Activated CD4-positive, alpha-beta T cell treated with anti-CD3 and anti-CD28 coated beads, Interleukin-2, amount 10 ng/mL, durations not matched to agents 7 days and 5 days (primary cell): ENCODE measurements around the gene PTPN11. TPM values are rescaled to one million over a fixed set of nuclear protein-coding genes. Genes with fewer than 3 reads are reported as not detected.
"Not testable (repeated sequence)": the region's sequence is repeated elsewhere in the genome, so short reads cannot be mapped to it uniquely, and the experiment has no call there.

Experiments used
- CTCF ChIA-PET: fragments of 350-600 bp; sonication (Branson Sonifier 250); formaldehyde crosslinking; loops from one replicate; lab custom pipeline; 2021; ENCODE audit warnings: antibody characterized with exemption; lab: Charles Lee
- POLR2A ChIA-PET: fragments of 350-600 bp; sonication (Branson Sonifier 250); formaldehyde crosslinking; loops from one replicate; lab custom pipeline; 2021; ENCODE audit warnings: antibody characterized with exemption; lab: Charles Lee
- DNase-seq: peaks from one replicate; pipeline ENCODE4 v3.0.0-alpha.2; 2020
- H3K27ac Mint-ChIP-seq: one replicate; pipeline ENCODE4 v1.8.0; 2021; ENCODE audit warnings: mild to moderate bottlenecking, moderate library complexity, mixed read lengths
- H3K27me3 Mint-ChIP-seq: one replicate; pipeline ENCODE4 v1.8.0; 2021; ENCODE audit warnings: mixed read lengths
- H3K36me3 Mint-ChIP-seq: one replicate; pipeline ENCODE4 v1.8.0; 2021; ENCODE audit warnings: low read depth, mixed read lengths
- H3K4me1 Mint-ChIP-seq: one replicate; pipeline ENCODE4 v1.8.0; 2021; ENCODE audit warnings: mixed read lengths
- H3K4me3 Mint-ChIP-seq: one replicate; pipeline ENCODE4 v1.8.0; 2021; ENCODE audit warnings: mild to moderate bottlenecking, moderate library complexity, mixed read lengths
- H3K9me3 Mint-ChIP-seq: one replicate; pipeline ENCODE4 v1.8.0; 2021; ENCODE audit warnings: mixed read lengths
- total RNA-seq, 2 experiments: library from RNA; stranded (reverse); gene quantifications; one replicate each; pipeline ENCODE4 v1.2.3, GENCODE V29; 2021

PTPN11 gene
- total RNA-seq, 2 experiments from 2014 or later: 79.2 to 84.4 TPM

- H3K27me3 Mint-ChIP-seq, H3K27ac Mint-ChIP-seq, H3K4me3 Mint-ChIP-seq, H3K4me1 Mint-ChIP-seq, H3K9me3 Mint-ChIP-seq, H3K36me3 Mint-ChIP-seq, DNase-seq: not testable (repeated sequence)
- ChIA-PET CTCF (interaction anchor here (0.6 to 0.7 kb wide), 3 partner anchors 41 to 153 kb away, joined by 3 to 4 read pairs (median 4); no protein-coding TSS in a partner anchor), POLR2A (interaction anchor here (0.6 kb wide), 1 partner anchor 841 kb away, joined by 3 read pairs; the partner anchor contains the start of gene ATXN2)
These were observed 21.9 kb downstream of the PTPN11 start for GRCh38 chr12:112440653-112441052.

GRCh38 chr12:112443916-112444315 lies 25.2 kb downstream of the PTPN11 start:
- no peak for DNase-seq
- Mint-ChIP-seq H3K36me3 (peaks cover 13% of the 10 kb centered on the region), H3K27me3 (no peaks in the 10 kb centered on the region), H3K9me3 (no peaks in the 10 kb centered on the region), H3K4me3 (no peak overlapping the region), H3K4me1 (peaks cover 21% of the 10 kb centered on the region), H3K27ac (no peak overlapping the region)
- ChIA-PET CTCF (no interaction called here), POLR2A (no interaction called here)

GRCh38 chr12:112446008-112446725 lies 27.4 kb downstream of the PTPN11 start:
- POLR2A ChIA-PET: no interaction called here
- Mint-ChIP-seq H3K4me3 (no peak overlapping the region), H3K4me1 (peaks cover 21% of the 10 kb centered on the region), H3K27me3 (no peaks in the 10 kb centered on the region), H3K36me3 (peaks cover 26% of the 10 kb centered on the region), H3K9me3 (no peaks in the 10 kb centered on the region), H3K27ac (peak overlapping the region; percentile 51)
- no peak for DNase-seq
- CTCF ChIA-PET: interaction anchor here (0.8 kb wide), 1 partner anchor 17 kb away, joined by 3 read pairs; no protein-coding TSS in a partner anchor

- CTCF ChIA-PET: interaction anchor here (0.6 to 0.8 kb wide), 2 partner anchors 16 to 859 kb away, joined by 3 read pairs; no protein-coding TSS in a partner anchor
- no peaks in the 10 kb centered on the region for H3K27me3 Mint-ChIP-seq
- no peaks in the 10 kb centered on the region for H3K9me3 Mint-ChIP-seq
- H3K4me3 Mint-ChIP-seq: no peak overlapping the region
- H3K27ac Mint-ChIP-seq: peak overlapping the region; percentile 80
- POLR2A ChIA-PET: no interaction called here
- DNase-seq: no peak
- H3K36me3 Mint-ChIP-seq: peaks cover 28% of the 10 kb centered on the region
- peaks cover 21% of the 10 kb centered on the region for H3K4me1 Mint-ChIP-seq
These were observed 28.4 kb downstream of the PTPN11 start for GRCh38 chr12:112447106-112447505.

GRCh38 chr12:112448165-112448564 lies 29.4 kb downstream of the PTPN11 start:
- CTCF ChIA-PET, H3K27ac Mint-ChIP-seq, H3K9me3 Mint-ChIP-seq, H3K4me3 Mint-ChIP-seq, DNase-seq, H3K27me3 Mint-ChIP-seq: not testable (repeated sequence)
- Mint-ChIP-seq H3K4me1 (peaks cover 21% of the 10 kb centered on the region), H3K36me3 (peaks cover 32% of the 10 kb centered on the region)
- POLR2A ChIA-PET: interaction anchor here (0.7 kb wide), 1 partner anchor 597 kb away, joined by 6 read pairs; no protein-coding TSS in a partner anchor

GRCh38 chr12:112450725-112451124 lies 32.0 kb downstream of the PTPN11 start:
- H3K4me1 Mint-ChIP-seq: peaks cover 19% of the 10 kb centered on the region
- ChIA-PET POLR2A (no interaction called here), CTCF (no interaction called here)
- no peaks in the 10 kb centered on the region for H3K9me3 Mint-ChIP-seq
- peaks cover 46% of the 10 kb centered on the region for H3K36me3 Mint-ChIP-seq
- no peak for DNase-seq
- H3K27ac Mint-ChIP-seq: no peak overlapping the region
- H3K4me3 Mint-ChIP-seq: no peak overlapping the region
- no peaks in the 10 kb centered on the region for H3K27me3 Mint-ChIP-seq

- Mint-ChIP-seq H3K36me3 (peaks cover 50% of the 10 kb centered on the region), H3K4me3 (no peak overlapping the region), H3K4me1 (no peaks in the 10 kb centered on the region), H3K27ac (no peak overlapping the region), H3K9me3 (no peaks in the 10 kb centered on the region), H3K27me3 (no peaks in the 10 kb centered on the region)
- DNase-seq: no peak
- CTCF ChIA-PET: no interaction called here
- POLR2A ChIA-PET: no interaction called here
These were observed 37.3 kb downstream of the PTPN11 start for GRCh38 chr12:112456029-112456428.

- H3K27me3 Mint-ChIP-seq, DNase-seq, H3K27ac Mint-ChIP-seq, POLR2A ChIA-PET, H3K4me1 Mint-ChIP-seq, H3K9me3 Mint-ChIP-seq, H3K4me3 Mint-ChIP-seq, CTCF ChIA-PET: not testable (repeated sequence)
- H3K36me3 Mint-ChIP-seq: peaks cover 46% of the 10 kb centered on the region
These were observed 38.4 kb downstream of the PTPN11 start for GRCh38 chr12:112457142-112457541.

- ChIA-PET POLR2A (no interaction called here), CTCF (interaction anchor here (0.9 to 1.1 kb wide), 2 partner anchors 41 to 555 kb away, joined by 4 read pairs; no protein-coding TSS in a partner anchor)
- Mint-ChIP-seq H3K9me3 (no peaks in the 10 kb centered on the region), H3K27ac (no peak overlapping the region), H3K27me3 (no peaks in the 10 kb centered on the region), H3K36me3 (peaks cover 43% of the 10 kb centered on the region), H3K4me1 (no peaks in the 10 kb centered on the region), H3K4me3 (no peak overlapping the region)
- DNase-seq: no peak
These were observed 39.6 kb downstream of the PTPN11 start for GRCh38 chr12:112458330-112458729.

- no peak overlapping the region for H3K27ac Mint-ChIP-seq
- peaks cover 41% of the 10 kb centered on the region for H3K36me3 Mint-ChIP-seq
- no peaks in the 10 kb centered on the region for H3K9me3 Mint-ChIP-seq
- H3K4me3 Mint-ChIP-seq: no peak overlapping the region
- CTCF ChIA-PET: interaction anchor here (0.9 to 1.1 kb wide), 2 partner anchors 41 to 555 kb away, joined by 4 read pairs; no protein-coding TSS in a partner anchor
- no peak for DNase-seq
- no peaks in the 10 kb centered on the region for H3K27me3 Mint-ChIP-seq
- no peaks in the 10 kb centered on the region for H3K4me1 Mint-ChIP-seq
- POLR2A ChIA-PET: no interaction called here
These were observed 40.0 kb downstream of the PTPN11 start for GRCh38 chr12:112458751-112459150.

- Mint-ChIP-seq H3K4me1 (peaks cover 2% of the 10 kb centered on the region), H3K36me3 (peaks cover 28% of the 10 kb centered on the region), H3K27ac (no peak overlapping the region), H3K27me3 (no peaks in the 10 kb centered on the region), H3K9me3 (no peaks in the 10 kb centered on the region), H3K4me3 (no peak overlapping the region)
- ChIA-PET CTCF (interaction anchor here (0.8 to 1.2 kb wide), 3 partner anchors 9 to 18 kb away, joined by 3 to 4 read pairs (median 3); no protein-coding TSS in a partner anchor), POLR2A (no interaction called here)
- DNase-seq: no peak
These were observed 44.7 kb downstream of the PTPN11 start for GRCh38 chr12:112463478-112463877.

GRCh38 chr12:112464605-112465004 lies 45.9 kb downstream of the PTPN11 start:
- Mint-ChIP-seq H3K27ac (peak overlapping the region; percentile 41), H3K4me3 (no peak overlapping the region), H3K36me3 (peaks cover 26% of the 10 kb centered on the region), H3K27me3 (no peaks in the 10 kb centered on the region), H3K4me1 (peaks cover 2% of the 10 kb centered on the region), H3K9me3 (no peaks in the 10 kb centered on the region)
- POLR2A ChIA-PET: no interaction called here
- CTCF ChIA-PET: interaction anchor here (1.0 kb wide), 1 partner anchor 17 kb away, joined by 4 read pairs; no protein-coding TSS in a partner anchor
- no peak for DNase-seq

GRCh38 chr12:112466011-112466422 lies 47.3 kb downstream of the PTPN11 start:
- Mint-ChIP-seq H3K4me1 (peaks cover 2% of the 10 kb centered on the region), H3K4me3 (no peak overlapping the region), H3K9me3 (no peaks in the 10 kb centered on the region), H3K27ac (no peak overlapping the region), H3K36me3 (peaks cover 23% of the 10 kb centered on the region), H3K27me3 (no peaks in the 10 kb centered on the region)
- DNase-seq: no peak
- POLR2A ChIA-PET: no interaction called here
- CTCF ChIA-PET: no interaction called here
